ENCODE data around the gene OTOG. TPM values are rescaled to one million over a fixed set of nuclear protein-coding genes. Genes with fewer than 3 reads are reported as not detected.

The OTOG gene
- total RNA-seq, 1 donor from 2014 or later = not detected

- ATAC-seq (no peak), DNase-seq (no peak)
- intact Hi-C loops (cut with micrococcal nuclease) = no loop called here
These were observed 25.9 kb downstream of the OTOG start for GRCh38 chr11:17572791-17573460.

- ATAC-seq (no peak), DNase-seq (no peak)
- intact Hi-C loops (cut with micrococcal nuclease) = no loop called here
These were observed 26.5 kb downstream of the OTOG start for GRCh38 chr11:17573526-17573925.

- ATAC-seq (no peak), DNase-seq (no peak)
- intact Hi-C loops (cut with micrococcal nuclease) = no loop called here
These were observed 27.4 kb downstream of the OTOG start for GRCh38 chr11:17574141-17575091.

- DNase-seq = no peak
- no peak for ATAC-seq
- intact Hi-C loops (cut with micrococcal nuclease) = no loop called here
These were observed 28.7 kb downstream of the OTOG start for GRCh38 chr11:17575431-17576425.

- DNase-seq (no peak), ATAC-seq (no peak)
- intact Hi-C loops (cut with micrococcal nuclease) = no loop called here
These were observed 31.2 kb downstream of the OTOG start for GRCh38 chr11:17578296-17578695.

- DNase-seq = no peak
- peak; percentile 77 for ATAC-seq
- intact Hi-C loops (cut with micrococcal nuclease) = no loop called here
These were observed 31.9 kb downstream of the OTOG start for GRCh38 chr11:17578958-17579357.

GRCh38 chr11:17579451-17579850, 32.4 kb downstream of the OTOG start:
- no peak for DNase-seq
- intact Hi-C loops (cut with micrococcal nuclease) = no loop called here
- no peak for ATAC-seq

GRCh38 chr11:17580271-17580670, 33.2 kb downstream of the OTOG start:
- DNase-seq (no peak), ATAC-seq (no peak)
- intact Hi-C loops (cut with micrococcal nuclease) = no loop called here

- DNase-seq (no peak), ATAC-seq (no peak)
- intact Hi-C loops (cut with micrococcal nuclease) = no loop called here
These were observed 34.1 kb downstream of the OTOG start for GRCh38 chr11:17581036-17581731.

GRCh38 chr11:17581732-17582053, 34.6 kb downstream of the OTOG start:
- intact Hi-C loops (cut with micrococcal nuclease) = no loop called here
- no peak for DNase-seq
- no peak for ATAC-seq

- no peak for ATAC-seq
- DNase-seq = no peak
- intact Hi-C loops (cut with micrococcal nuclease) = no loop called here
These were observed 39.0 kb downstream of the OTOG start for GRCh38 chr11:17585911-17586695.

- intact Hi-C loops (cut with micrococcal nuclease) = no loop called here
- ATAC-seq (no peak), DNase-seq (no peak)
These were observed 41.1 kb downstream of the OTOG start for GRCh38 chr11:17588166-17588565.

- no peak for ATAC-seq
- intact Hi-C loops (cut with micrococcal nuclease) = no loop called here
These were observed 41.7 kb downstream of the OTOG start for GRCh38 chr11:17588721-17589120.

GRCh38 chr11:17590463-17590862, 43.4 kb downstream of the OTOG start:
- intact Hi-C loops (cut with micrococcal nuclease) = no loop called here
- no peak for DNase-seq
- ATAC-seq = no peak

More at GRCh38 chr11:17588721-17589120, 41.7 kb downstream of the OTOG start:
- no peak for DNase-seq

GRCh38 chr11:17591293-17591692, 44.2 kb downstream of the OTOG start:
- ATAC-seq (no peak), DNase-seq (no peak)
- intact Hi-C loops (cut with micrococcal nuclease) = no loop called here

- intact Hi-C loops (cut with micrococcal nuclease) = no loop called here
- DNase-seq (no peak), ATAC-seq (no peak)
These were observed 46.6 kb downstream of the OTOG start for GRCh38 chr11:17593466-17594245.

GRCh38 chr11:17594686-17595192, 47.7 kb downstream of the OTOG start:
- intact Hi-C loops (cut with micrococcal nuclease) = no loop called here
- ATAC-seq (no peak), DNase-seq (no peak)

All from left ventricle myocardium superior (tissue), 1 donor.